ENCODE results near the gene NUP160.
"Not testable (repeated sequence)": the region's sequence is repeated elsewhere in the genome, so short reads cannot be mapped to it uniquely, and the experiment has no call there.

DNA sequence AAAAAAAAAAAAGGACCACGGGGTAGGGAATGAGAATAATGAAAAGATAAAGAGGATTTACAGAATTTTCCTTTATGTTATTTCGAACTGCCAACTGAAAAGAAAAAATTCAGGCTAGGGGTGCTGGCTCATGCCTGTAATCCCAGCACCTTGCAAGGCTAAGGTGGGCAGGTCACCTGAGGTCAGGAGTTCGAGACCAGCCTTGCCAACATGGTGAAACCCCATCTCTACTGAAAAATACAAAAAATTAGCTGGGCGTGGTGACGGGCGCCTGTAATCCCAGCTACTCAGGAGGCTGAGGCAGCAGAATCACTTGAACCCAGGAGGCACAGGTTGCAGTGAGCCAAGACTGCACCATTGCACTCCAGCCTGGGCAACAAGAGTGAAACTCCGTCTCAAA, 105.7 kb downstream of the NUP160 start:
- TF ChIP-seq ZBTB8A (CRISPR knock-in tag; IDR thresholded peaks at IDR 0.05; ENCODE audit: borderline replicate concordance, low read depth); CTCF (CRISPR knock-in tag; IDR thresholded peaks at IDR 0.05); ZNF530 (CRISPR knock-in tag; IDR thresholded peaks at IDR 0.05; ENCODE audit: low read depth); HNRNPH1 (optimal IDR thresholded peaks at IDR 0.05; ENCODE audit: low read depth, low read length); TAF15 (IDR thresholded peaks at IDR 0.05; ENCODE audit: low read depth, low read length, poor library complexity, severe bottlenecking); FOXM1 (CRISPR knock-in tag; IDR thresholded peaks at IDR 0.05); ZBTB20 (CRISPR knock-in tag; IDR thresholded peaks at IDR 0.05; ENCODE audit: borderline replicate concordance, low read depth); EP300 (IDR thresholded peaks at IDR 0.05; ENCODE audit: low read depth in 2 of 2, low read length in 2 of 2); EP300 (CRISPR knock-in tag; IDR thresholded peaks at IDR 0.05; ENCODE audit: borderline replicate concordance); DR1 (CRISPR knock-in tag; IDR thresholded peaks at IDR 0.05); POLR2A (IDR thresholded peaks at IDR 0.05; ENCODE audit: insufficient read depth in 1 of 2, low read depth in 2 of 2, low read length in 2 of 2); ZNF749 (CRISPR knock-in tag; IDR thresholded peaks at IDR 0.05; ENCODE audit: borderline replicate concordance); ZNF207 (IDR thresholded peaks at IDR 0.05; ENCODE audit: borderline replicate concordance); GZF1 (CRISPR knock-in tag; IDR thresholded peaks at IDR 0.05): not testable (repeated sequence)
- TF ChIP-seq, protein P1, sequence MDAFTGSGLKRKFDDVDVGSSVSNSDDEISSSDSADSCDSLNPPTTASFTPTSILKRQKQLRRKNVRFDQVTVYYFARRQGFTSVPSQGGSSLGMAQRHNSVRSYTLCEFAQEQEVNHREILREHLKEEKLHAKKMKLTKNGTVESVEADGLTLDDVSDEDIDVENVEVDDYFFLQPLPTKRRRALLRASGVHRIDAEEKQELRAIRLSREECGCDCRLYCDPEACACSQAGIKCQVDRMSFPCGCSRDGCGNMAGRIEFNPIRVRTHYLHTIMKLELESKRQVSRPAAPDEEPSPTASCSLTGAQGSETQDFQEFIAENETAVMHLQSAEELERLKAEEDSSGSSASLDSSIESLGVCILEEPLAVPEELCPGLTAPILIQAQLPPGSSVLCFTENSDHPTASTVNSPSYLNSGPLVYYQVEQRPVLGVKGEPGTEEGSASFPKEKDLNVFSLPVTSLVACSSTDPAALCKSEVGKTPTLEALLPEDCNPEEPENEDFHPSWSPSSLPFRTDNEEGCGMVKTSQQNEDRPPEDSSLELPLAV (CRISPR knock-in tag; conservative IDR thresholded peaks at IDR 0.05; ENCODE audit: low read depth): not testable (repeated sequence)

Measured in HepG2 (cell line).